HepG2 (cell line): ENCODE measurements around the gene ARMC2. TPM values are rescaled to one million over a fixed set of nuclear protein-coding genes. Genes with fewer than 3 reads are reported as not detected.

Source experiments
- ADNP ChIP-seq: sonication (generic); formaldehyde crosslinking; IDR thresholded peaks from 2 replicates; pipeline ENCODE4 v1.4.0; 2020; ENCODE audit warnings: missing genetic modification reagents
- CENPBD1 ChIP-seq: sonication (generic); formaldehyde crosslinking; IDR thresholded peaks from 2 replicates; pipeline ENCODE4 v1.8.0; 2022; ENCODE audit warnings: missing genetic modification reagents, low read depth, mild to moderate bottlenecking, borderline replicate concordance
- HMGXB4 ChIP-seq, 2 experiments: sonication (generic) in 1 of 2; formaldehyde crosslinking in 1 of 2; IDR thresholded peaks; 2 replicates each; pipeline versions ENCODE4 v1.4.0 to v1.6.1; 2018 to 2020; ENCODE audit warnings: missing genetic modification reagents in 2 of 2, borderline replicate concordance in 1 of 2, low read depth in 1 of 2, mild to moderate bottlenecking in 1 of 2, missing biosample characterization in 1 of 2
- MLLT10 ChIP-seq: sonication (generic); formaldehyde crosslinking; IDR thresholded peaks from 2 replicates; pipeline ENCODE4 v1.4.0; 2020; ENCODE audit warnings: missing genetic modification reagents
- SCMH1 ChIP-seq: sonication (generic); formaldehyde crosslinking; IDR thresholded peaks from 2 replicates; pipeline ENCODE4 v1.9.0; 2021; ENCODE audit warnings: missing genetic modification reagents, mild to moderate bottlenecking, borderline replicate concordance
- SRSF9 ChIP-seq: fragments of 200-400 bp; formaldehyde crosslinking; IDR thresholded peaks from 2 replicates; pipeline ENCODE4 v1.6.1; 2018; ENCODE audit warnings: borderline replicate concordance, mild to moderate bottlenecking, low read depth, low read length; ENCODE audit not compliant: insufficient read depth, poor library complexity, severe bottlenecking
- THAP9 ChIP-seq: sonication (generic); formaldehyde crosslinking; IDR thresholded peaks from 2 replicates; pipeline ENCODE4; 2020; ENCODE audit warnings: missing genetic modification reagents, mild to moderate bottlenecking, borderline replicate concordance
- TSC22D2 ChIP-seq: sonication (generic); formaldehyde crosslinking; IDR thresholded peaks from 2 replicates; pipeline ENCODE4 v1.5.1; 2020; ENCODE audit warnings: missing genetic modification reagents, mild to moderate bottlenecking, borderline replicate concordance
- XBP1 ChIP-seq: sonication (generic); formaldehyde crosslinking; IDR thresholded peaks from 2 replicates; pipeline ENCODE4 v1.5.0; 2020; ENCODE audit warnings: missing genetic modification reagents
- ZBTB33 ChIP-seq: sonication (generic); formaldehyde crosslinking; IDR thresholded peaks from 2 replicates; pipeline ENCODE4 v1.4.0; 2020; ENCODE audit warnings: missing genetic modification reagents
- ZMAT3 ChIP-seq: sonication (generic); formaldehyde crosslinking; conservative IDR thresholded peaks from 2 replicates; pipeline ENCODE4 v1.7.0; 2021; ENCODE audit warnings: missing genetic modification reagents
- ZNF12 ChIP-seq: sonication (generic); formaldehyde crosslinking; IDR thresholded peaks from 2 replicates; pipeline ENCODE4 v1.5.0; 2020; ENCODE audit warnings: missing genetic modification reagents
- ZNF44 ChIP-seq: sonication (generic); formaldehyde crosslinking; IDR thresholded peaks from 2 replicates; pipeline ENCODE4 v1.5.1; 2020; ENCODE audit warnings: mild to moderate bottlenecking, missing genetic modification reagents
- ZNF468 ChIP-seq: sonication (generic); formaldehyde crosslinking; IDR thresholded peaks from 2 replicates; pipeline ENCODE4 v1.8.0; 2022; ENCODE audit warnings: mild to moderate bottlenecking, moderate library complexity, missing genetic modification reagents
- ZNF562 ChIP-seq: sonication (generic); formaldehyde crosslinking; IDR thresholded peaks from 2 replicates; pipeline ENCODE4 v1.8.0; 2022; ENCODE audit warnings: missing genetic modification reagents, borderline replicate concordance
- ZNF567 ChIP-seq: sonication (generic); formaldehyde crosslinking; IDR thresholded peaks from 2 replicates; pipeline ENCODE4 v1.8.1; 2023; ENCODE audit warnings: mild to moderate bottlenecking, missing genetic modification reagents, borderline replicate concordance
- ZNF788 ChIP-seq: sonication (generic); formaldehyde crosslinking; IDR thresholded peaks from 2 replicates; pipeline ENCODE4 v1.5.0; 2020; ENCODE audit warnings: mild to moderate bottlenecking, missing genetic modification reagents, borderline replicate concordance
- polyA plus RNA-seq, 8 experiments: library from polyadenylated mRNA; depleted of rRNA in 3 of 8; stranded (reverse) in 7 of 8; unstranded in 1 of 8; fragments of >200 nt; fragmentation: Illumina TruSeq in 4 of 8; extraction: Trizol in 4 of 8; gene quantifications; 2 replicates each; pipeline versions ENCODE4 v1.2.1 to v1.2.3, GENCODE V29; 2011 to 2016; ENCODE audit warnings: low read depth in 4 of 8, missing spikeins in 1 of 8, mixed read lengths in 1 of 8; ENCODE audit not compliant: insufficient read depth in 1 of 8
- total RNA-seq, 5 experiments: library from RNA; depleted of rRNA; stranded (reverse); fragments of >200 nt; fragmentation: Illumina TruSeq; extraction: Trizol; gene quantifications; 2 replicates each; pipeline ENCODE4 v1.2.3, GENCODE V29; 2016; ENCODE audit warnings: low read depth in 1 of 5
- TF ChIP-seq, protein P1 (sequence below): sonication (generic); formaldehyde crosslinking; IDR thresholded peaks from 2 replicates; pipeline ENCODE4 v1.5.1; 2020; ENCODE audit warnings: missing genetic modification reagents, mild to moderate bottlenecking, borderline replicate concordance

Gene ARMC2
- total and polyA plus RNA-seq, 2 of the 13 experiments (the other 11 are each of a cell fraction or from before 2014, with no cell fraction given): 1.4 to 3.2 TPM

GRCh38 chr6:109009236-109009961 lies 161.2 kb downstream of the ARMC2 start (continued):
- TF ChIP-seq THAP9 (CRISPR knock-in tag) (no peak; the same call in 1 of the 2 replicates), SRSF9 (no peak), ZNF788 (CRISPR knock-in tag) (no peak; the same call in 1 of the 2 replicates), ZBTB33 (CRISPR knock-in tag) (no peak), CENPBD1 (no peak; the same call in 1 of the 2 replicates), MLLT10 (CRISPR knock-in tag) (no peak), ADNP (CRISPR knock-in tag) (no peak), ZNF567 (CRISPR knock-in tag) (no peak), ZNF44 (CRISPR knock-in tag) (no peak), ZNF562 (CRISPR knock-in tag) (no peak), ZNF468 (CRISPR knock-in tag) (no peak), HMGXB4 (CRISPR knock-in tag; IDR thresholded peaks at IDR 0.05; ENCODE audit: borderline replicate concordance in 1 of 2, low read depth in 1 of 2) (peak in 1 of 2 experiments; percentile 78; a peak in 3 of 4 replicates), TSC22D2 (CRISPR knock-in tag) (peak; percentile 41; the same call in 1 of the 2 replicates), ZMAT3 (CRISPR knock-in tag) (peak; percentile 64; the same call in 1 of the 2 replicates), XBP1 (CRISPR knock-in tag) (no peak), SCMH1 (CRISPR knock-in tag) (no peak), ZNF12 (CRISPR knock-in tag) (no peak)
- TF ChIP-seq, protein P1, sequence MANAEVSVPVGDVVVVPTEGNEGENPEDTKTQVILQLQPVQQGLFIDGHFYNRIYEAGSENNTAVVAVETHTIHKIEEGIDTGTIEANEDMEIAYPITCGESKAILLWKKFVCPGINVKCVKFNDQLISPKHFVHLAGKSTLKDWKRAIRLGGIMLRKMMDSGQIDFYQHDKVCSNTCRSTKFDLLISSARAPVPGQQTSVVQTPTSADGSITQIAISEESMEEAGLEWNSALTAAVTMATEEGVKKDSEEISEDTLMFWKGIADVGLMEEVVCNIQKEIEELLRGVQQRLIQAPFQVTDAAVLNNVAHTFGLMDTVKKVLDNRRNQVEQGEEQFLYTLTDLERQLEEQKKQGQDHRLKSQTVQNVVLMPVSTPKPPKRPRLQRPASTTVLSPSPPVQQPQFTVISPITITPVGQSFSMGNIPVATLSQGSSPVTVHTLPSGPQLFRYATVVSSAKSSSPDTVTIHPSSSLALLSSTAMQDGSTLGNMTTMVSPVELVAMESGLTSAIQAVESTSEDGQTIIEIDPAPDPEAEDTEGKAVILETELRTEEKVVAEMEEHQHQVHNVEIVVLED (CRISPR knock-in tag): peak; percentile 81
